Kidney (tissue), 14 donors: ENCODE results near the gene KCNA2. TPM values are rescaled to one million over a fixed set of nuclear protein-coding genes. Genes with fewer than 3 reads are reported as not detected.

Experiments
- DNase-seq, 5 donors: peaks; one replicate each; pipeline ENCODE4 v3.0.0-alpha.2; 2013 to 2020
- FAIRE-seq: peaks from 2 replicates; lab custom pipeline; 2012; peaks lifted over from hg19 to GRCh38; lab: Jason Lieb, UNC
- H3K27ac ChIP-seq, 2 donors: one replicate each; pipeline ENCODE4 v1.7.0; 2013; ENCODE audit warnings: low read depth in 2 of 2, low read length in 2 of 2, inconsistent platforms in 1 of 2
- H3K27me3 ChIP-seq: one replicate; pipeline ENCODE4 v1.7.1; 2013; ENCODE audit warnings: low read length, inconsistent platforms; ENCODE audit not compliant: control insufficient read depth, insufficient read depth
- H3K36me3 ChIP-seq, 3 donors: one replicate each; pipeline versions ENCODE4 v1.7.0 to v1.7.1; 2013; ENCODE audit warnings: low read length in 3 of 3, control low read depth in 1 of 3, inconsistent platforms in 1 of 3; ENCODE audit not compliant: insufficient read depth in 3 of 3, control insufficient read depth in 2 of 3
- H3K4me1 ChIP-seq, 3 donors: one replicate each; pipeline versions ENCODE4 v1.7.0 to v1.7.1; 2013; ENCODE audit warnings: low read length in 3 of 3, inconsistent platforms in 1 of 3, low read depth in 1 of 3; ENCODE audit not compliant: control insufficient read depth in 2 of 3, insufficient read depth in 2 of 3
- H3K4me3 ChIP-seq, 3 donors: one replicate each; pipeline versions ENCODE4 v1.7.0 to v1.8.1; 2013; ENCODE audit warnings: low read length in 3 of 3, control low read depth in 1 of 3, inconsistent platforms in 1 of 3
- H3K9ac ChIP-seq, 3 donors: one replicate each; pipeline versions ENCODE4 v1.7.0 to v1.7.1; 2013; ENCODE audit warnings: low read length in 3 of 3, control low read depth in 1 of 3, inconsistent platforms in 1 of 3
- H3K9me3 ChIP-seq, 3 donors: one replicate each; pipeline versions ENCODE4 v1.7.0 to v1.7.1; 2013; ENCODE audit warnings: low read length in 3 of 3, control low read depth in 1 of 3, inconsistent platforms in 1 of 3; ENCODE audit not compliant: control insufficient read depth in 2 of 3, insufficient read depth in 1 of 3
- CTCF ChIP-seq: IDR thresholded peaks from 3 replicates; pipeline ENCODE4 v1.5.1; 2012; ENCODE audit warnings: mild to moderate bottlenecking, moderate library complexity, borderline replicate concordance; ENCODE audit not compliant: insufficient read depth; ENCODE audit errors: extremely low read depth
- intact Hi-C: fragments of 100-400 bp; cut with DNase I; formaldehyde crosslinking; loops from one replicate; pipeline ENCODE4 v1.11.1; 2022
- polyA plus RNA-seq: library from polyadenylated mRNA; stranded (reverse); fragments of 350-450 nt; fragmentation: Illumina TruSeq; extraction: RNeasy Lipid Tissue Mini Kit (QIAGEN cat#74804); gene quantifications from one replicate; pipeline ENCODE4 v1.2.3, GENCODE V29; 2014; ENCODE audit warnings: low read depth, low replicate concordance; ENCODE audit not compliant: insufficient read depth
- total RNA-seq: library from RNA; stranded (reverse); fragmentation: NEBNext Ultra II Directional; extraction: Animal tissue kit (Norgen Biotek cat#: 25700); gene quantifications from one replicate; pipeline ENCODE4 v1.2.1, GENCODE V29; 2021
- donor health status: control.
- donor health status: control.
- donor health status: control.
- donor health status: control.
- donor health status: control.
- donor health status: DM: yes; HTN: yes; CAD: no.
- donor health status: Normal renal cell carcinoma (clear cell type).

Gene KCNA2
- total and polyA plus RNA-seq, 2 donors from 2014 or later: 0.09 to 1.3 TPM

- no peak overlapping the region for H3K9ac ChIP-seq
- no peaks in the 10 kb centered on the region for H3K36me3 ChIP-seq
- TF ChIP-seq CTCF: peak; percentile 88
- FAIRE-seq (no peak), DNase-seq (peak; percentile 62 to 87 (median 68))
- H3K4me3 ChIP-seq: no peak overlapping the region
- peaks cover 13% of the 10 kb centered on the region for H3K27me3 ChIP-seq
- intact Hi-C loops: no loop called here
- no peaks in the 10 kb centered on the region for H3K9me3 ChIP-seq
- H3K27ac ChIP-seq: no peak overlapping the region
- H3K4me1 ChIP-seq: peaks cover 0 to 6% (median 0%) of the 10 kb centered on the region in 3 donors
Measured at GRCh38 chr1:110615548-110616130, 9.5 kb upstream of the KCNA2 start.

GRCh38 chr1:110612060-110612745, 6.0 kb upstream of the KCNA2 start:
- H3K4me1 ChIP-seq: peaks cover 0 to 3% (median 0%) of the 10 kb centered on the region in 3 donors
- peaks cover 21% of the 10 kb centered on the region for H3K27me3 ChIP-seq
- intact Hi-C loops: no loop called here
- no peak overlapping the region for H3K4me3 ChIP-seq
- no peak overlapping the region for H3K27ac ChIP-seq
- no peaks in the 10 kb centered on the region for H3K36me3 ChIP-seq
- DNase-seq: peak in 1 of 5 donors; percentile 6
- no peak for FAIRE-seq
- TF ChIP-seq CTCF: no peak
- no peak overlapping the region for H3K9ac ChIP-seq
- H3K9me3 ChIP-seq: no peaks in the 10 kb centered on the region

- DNase-seq: peak in 1 of 5 donors; percentile 24
- no peak overlapping the region for H3K4me3 ChIP-seq
- H3K9ac ChIP-seq: no peak overlapping the region
- intact Hi-C loops: no loop called here
- no peak for FAIRE-seq
- peaks cover 27% of the 10 kb centered on the region for H3K27me3 ChIP-seq
- H3K4me1 ChIP-seq: peaks cover 0 to 12% (median 0%) of the 10 kb centered on the region in 3 donors
- no peak for TF ChIP-seq CTCF
- H3K9me3 ChIP-seq: no peaks in the 10 kb centered on the region
- H3K36me3 ChIP-seq: no peaks in the 10 kb centered on the region
- H3K27ac ChIP-seq: no peak overlapping the region
Measured at GRCh38 chr1:110610696-110611286, 4.6 kb upstream of the KCNA2 start.
